Nasal cavity respiratory epithelium epithelial cell of viscerocranial mucosa (primary cell): ENCODE data around the gene CENPS. TPM values are rescaled to one million over a fixed set of nuclear protein-coding genes. Genes with fewer than 3 reads are reported as not detected.

Source experiments
- total RNA-seq: library from RNA; depleted of rRNA; stranded (reverse); fragments of >200 nt; gene quantifications from 2 replicates; pipeline ENCODE4 v1.2.3, GENCODE V29; 2014

Gene CENPS
- 7.5 and 8.5 TPM in 2 replicates for total RNA-seq

GRCh38 chr1:10430216-10431069 lies at the start of gene CENPS:
CENPS (plus strand) TSS chr1:10430433; CDS start chr1:10430518, 85 bp downstream.

GRCh38 chr1:10398734-10399443 lies 31.3 kb upstream of the CENPS start, which contains the start of gene PGD:
PGD (plus strand) TSS chr1:10399064; CDS start chr1:10399118, 54 bp downstream.

GRCh38 chr1:10449751-10450150 lies 19.5 kb downstream of the CENPS start, which contains the start of gene CORT:
CORT (plus strand) TSS chr1:10450031; CDS start chr1:10450224, 193 bp downstream.

GRCh38 chr1:10472220-10473144 lies 42.2 kb downstream of the CENPS start, which contains the start of gene DFFA:
DFFA (minus strand) TSS chr1:10472529; CDS start chr1:10472458, 71 bp downstream.

GRCh38 chr1:10474613-10475507 lies 44.6 kb downstream of the CENPS start, which contains the start of gene PEX14:
PEX14 (plus strand) TSS chr1:10474950; CDS start chr1:10474967, 17 bp downstream.

Other genes starting within 250 kb of the CENPS start
- 28.7 and 62.6 TPM in 2 replicates for gene KIF1B, start 219.9 kb upstream of the CENPS start, total RNA-seq
- gene PGD, start 31.4 kb upstream of the CENPS start, total RNA-seq, result 127 and 129 TPM in 2 replicates
- gene CORT, start 19.6 kb downstream of the CENPS start, total RNA-seq, result 0.14 TPM in 1 of 2 replicates, not detected in the other
- gene DFFA, start 42.1 kb downstream of the CENPS start, total RNA-seq, result 55.0 and 68.5 TPM in 2 replicates
- 14.7 and 25.2 TPM in 2 replicates for gene PEX14, start 44.5 kb downstream of the CENPS start, total RNA-seq